ENCODE data around the gene MRPL28.

DNA sequence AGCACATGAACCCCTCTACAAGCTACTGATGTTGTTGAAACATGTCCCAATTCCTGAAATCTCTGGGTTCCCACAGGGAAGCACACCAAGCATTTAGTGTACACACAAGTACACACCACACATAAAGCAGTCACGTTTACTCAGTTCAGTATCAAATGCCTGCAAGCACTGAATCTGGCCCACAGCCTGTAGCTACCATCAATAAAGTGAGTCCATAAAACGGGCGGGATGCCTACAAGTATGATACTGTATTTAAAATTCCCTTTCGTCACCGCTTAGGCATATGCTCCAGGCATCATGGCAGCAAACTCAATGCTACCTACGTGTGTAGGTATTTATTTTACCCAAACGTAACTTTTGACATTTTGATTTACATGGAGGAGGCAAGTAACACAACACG is 20.1 kb downstream of the MRPL28 start:
- TF ChIP-seq CTCF (conservative IDR thresholded peaks at IDR 0.05) (no peak), ZFX (IDR thresholded peaks at IDR 0.05) (no peak)
